Neural progenitor cell (in vitro differentiated cells): Measurements from ENCODE around the gene WIPF3. TPM values are rescaled to one million over a fixed set of nuclear protein-coding genes. Genes with fewer than 3 reads are reported as not detected.

Experiments
- DNase-seq: peaks from one replicate; pipeline ENCODE4 v3.0.0-alpha.2; 2016; ENCODE audit warnings: low spot score
- H2AFZ ChIP-seq: fragments of 200-600 bp; sonication (generic); replicated peaks from 2 replicates; pipeline ENCODE4 v1.6.1; 2016; ENCODE audit warnings: antibody characterized with exemption
- H3F3A ChIP-seq: fragments of 200-600 bp; sonication (generic); 2 replicates; pipeline ENCODE4 v1.6.1; 2016; ENCODE audit warnings: antibody characterized with exemption, low read depth
- H3K27ac ChIP-seq: fragments of 200-600 bp; sonication (generic); 2 replicates; pipeline ENCODE4 v1.5.1; 2016; ENCODE audit warnings: mild to moderate bottlenecking
- H3K27me3 ChIP-seq: fragments of 200-600 bp; sonication (generic); 2 replicates; pipeline ENCODE4 v1.6.1; 2016; ENCODE audit warnings: mild to moderate bottlenecking, moderate library complexity
- H3K36me3 ChIP-seq: fragments of 200-600 bp; sonication (generic); 2 replicates; pipeline ENCODE4 v1.5.1; 2016
- H3K4me1 ChIP-seq: fragments of 200-600 bp; sonication (generic); 2 replicates; pipeline ENCODE4 v1.6.1; 2016; ENCODE audit warnings: mixed run types
- H3K4me2 ChIP-seq: fragments of 200-600 bp; sonication (generic); 2 replicates; pipeline ENCODE4 v1.6.1; 2016
- H3K4me3 ChIP-seq: fragments of 200-600 bp; sonication (generic); 2 replicates; pipeline ENCODE4 v1.5.1; 2016
- H3K79me2 ChIP-seq: fragments of 200-600 bp; sonication (generic); 2 replicates; pipeline ENCODE4 v1.6.1; 2016; ENCODE audit warnings: low read depth
- H3K9ac ChIP-seq: fragments of 200-600 bp; sonication (generic); 2 replicates; pipeline ENCODE4 v1.6.1; 2016
- H3K9me3 ChIP-seq: fragments of 200-600 bp; sonication (generic); 2 replicates; pipeline ENCODE4 v1.5.1; 2016; ENCODE audit warnings: low read depth
- H4K20me1 ChIP-seq: fragments of 200-600 bp; sonication (generic); 2 replicates; pipeline ENCODE4 v1.6.1; 2016; ENCODE audit warnings: low read depth
- H3K27ac Mint-ChIP-seq: 3 replicates; pipeline ENCODE4 v1.8.0; 2021; ENCODE audit warnings: mixed read lengths
- H3K27me3 Mint-ChIP-seq: 2 replicates; pipeline ENCODE4 v1.8.0; 2022; ENCODE audit warnings: low read depth, mild to moderate bottlenecking, inconsistent platforms, moderate library complexity, mixed read lengths; ENCODE audit not compliant: insufficient read depth
- H3K36me3 Mint-ChIP-seq: 3 replicates; pipeline ENCODE4 v1.8.0; 2021; ENCODE audit warnings: mixed read lengths
- H3K4me1 Mint-ChIP-seq: 3 replicates; pipeline ENCODE4 v1.8.0; 2021; ENCODE audit warnings: mixed read lengths
- H3K4me3 Mint-ChIP-seq: 3 replicates; pipeline ENCODE4 v1.8.0; 2021; ENCODE audit warnings: mild to moderate bottlenecking, moderate library complexity, mixed read lengths
- H3K9me3 Mint-ChIP-seq: 3 replicates; pipeline ENCODE4 v1.8.0; 2020; ENCODE audit warnings: mixed read lengths
- EZH2 ChIP-seq: fragments of 200-600 bp; sonication (generic); IDR thresholded peaks from 2 replicates; pipeline ENCODE4 v1.6.1; 2017; ENCODE audit warnings: antibody characterized with exemption, mild to moderate bottlenecking, moderate library complexity
- EZH2phosphoT487 ChIP-seq: fragments of 200-600 bp; sonication (generic); IDR thresholded peaks from 2 replicates; pipeline ENCODE4 v1.6.1; 2017; ENCODE audit warnings: antibody characterized with exemption
- total RNA-seq: library from RNA; depleted of rRNA; stranded (reverse); fragments of >200 nt; gene quantifications from 2 replicates; pipeline ENCODE4 v1.2.3, GENCODE V29; 2015; ENCODE audit warnings: low replicate concordance
- TF ChIP-seq, protein P1 (sequence below): fragments of 200-600 bp; sonication (generic); IDR thresholded peaks from 2 replicates; pipeline ENCODE4 v1.5.1; 2017; ENCODE audit warnings: antibody characterized with exemption, mild to moderate bottlenecking

The WIPF3 gene
- total RNA-seq, 1 donor from 2014 or later: 5.2 TPM

- no peak for DNase-seq
- Histone ChIP-seq H3K27me3 (peaks cover 40% of the 10 kb centered on the region), H3F3A (peaks cover 27% of the 10 kb centered on the region), H3K27ac (no peak overlapping the region), H3K36me3 (no peaks in the 10 kb centered on the region), H3K4me1 (peaks cover 18% of the 10 kb centered on the region), H2AFZ (no peak overlapping the region), H3K4me2 (no peak overlapping the region), H4K20me1 (peaks cover 8% of the 10 kb centered on the region), H3K9me3 (no peaks in the 10 kb centered on the region), H3K9ac (no peak overlapping the region), H3K79me2 (no peaks in the 10 kb centered on the region), H3K4me3 (no peak overlapping the region)
- Mint-ChIP-seq H3K27me3 (peaks cover 23% of the 10 kb centered on the region), H3K27ac (no peak overlapping the region), H3K4me1 (peaks cover 6% of the 10 kb centered on the region), H3K36me3 (no peaks in the 10 kb centered on the region), H3K9me3 (no peaks in the 10 kb centered on the region), H3K4me3 (no peak overlapping the region)
- TF ChIP-seq EZH2 (no peak), EZH2phosphoT487 (no peak)
- TF ChIP-seq, protein P1, sequence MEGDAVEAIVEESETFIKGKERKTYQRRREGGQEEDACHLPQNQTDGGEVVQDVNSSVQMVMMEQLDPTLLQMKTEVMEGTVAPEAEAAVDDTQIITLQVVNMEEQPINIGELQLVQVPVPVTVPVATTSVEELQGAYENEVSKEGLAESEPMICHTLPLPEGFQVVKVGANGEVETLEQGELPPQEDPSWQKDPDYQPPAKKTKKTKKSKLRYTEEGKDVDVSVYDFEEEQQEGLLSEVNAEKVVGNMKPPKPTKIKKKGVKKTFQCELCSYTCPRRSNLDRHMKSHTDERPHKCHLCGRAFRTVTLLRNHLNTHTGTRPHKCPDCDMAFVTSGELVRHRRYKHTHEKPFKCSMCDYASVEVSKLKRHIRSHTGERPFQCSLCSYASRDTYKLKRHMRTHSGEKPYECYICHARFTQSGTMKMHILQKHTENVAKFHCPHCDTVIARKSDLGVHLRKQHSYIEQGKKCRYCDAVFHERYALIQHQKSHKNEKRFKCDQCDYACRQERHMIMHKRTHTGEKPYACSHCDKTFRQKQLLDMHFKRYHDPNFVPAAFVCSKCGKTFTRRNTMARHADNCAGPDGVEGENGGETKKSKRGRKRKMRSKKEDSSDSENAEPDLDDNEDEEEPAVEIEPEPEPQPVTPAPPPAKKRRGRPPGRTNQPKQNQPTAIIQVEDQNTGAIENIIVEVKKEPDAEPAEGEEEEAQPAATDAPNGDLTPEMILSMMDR: no peak
These were observed 3.3 kb downstream of the WIPF3 start for GRCh38 chr7:29809533-29810155.

GRCh38 chr7:29810297-29810696 is 4.0 kb downstream of the WIPF3 start:
- Histone ChIP-seq H3F3A (peaks cover 25% of the 10 kb centered on the region), H3K4me3 (no peak overlapping the region), H3K27ac (no peak overlapping the region), H3K79me2 (no peaks in the 10 kb centered on the region), H3K4me1 (peaks cover 24% of the 10 kb centered on the region), H2AFZ (no peak overlapping the region), H3K36me3 (no peaks in the 10 kb centered on the region), H3K4me2 (no peak overlapping the region), H3K27me3 (peaks cover 33% of the 10 kb centered on the region), H3K9ac (no peak overlapping the region), H3K9me3 (no peaks in the 10 kb centered on the region), H4K20me1 (peaks cover 8% of the 10 kb centered on the region)
- no peak for DNase-seq
- TF ChIP-seq, protein P1: no peak
- TF ChIP-seq EZH2phosphoT487: no peak
- no peak for TF ChIP-seq EZH2
- H3K27me3 Mint-ChIP-seq: peaks cover 23% of the 10 kb centered on the region
- no peaks in the 10 kb centered on the region for H3K36me3 Mint-ChIP-seq
- no peak overlapping the region for H3K4me3 Mint-ChIP-seq
- H3K4me1 Mint-ChIP-seq: peaks cover 10% of the 10 kb centered on the region
- H3K9me3 Mint-ChIP-seq: no peaks in the 10 kb centered on the region
- H3K27ac Mint-ChIP-seq: no peak overlapping the region

GRCh38 chr7:29810813-29811482 is 4.6 kb downstream of the WIPF3 start:
- peaks cover 28% of the 10 kb centered on the region for H3K4me1 ChIP-seq
- no peak overlapping the region for H3K9ac ChIP-seq
- no peak overlapping the region for H2AFZ ChIP-seq
- DNase-seq: no peak
- Mint-ChIP-seq H3K9me3 (no peaks in the 10 kb centered on the region), H3K27ac (no peak overlapping the region), H3K36me3 (no peaks in the 10 kb centered on the region), H3K27me3 (peaks cover 17% of the 10 kb centered on the region), H3K4me1 (peaks cover 11% of the 10 kb centered on the region), H3K4me3 (no peak overlapping the region)
- peaks cover 26% of the 10 kb centered on the region for H3K27me3 ChIP-seq
- H3K27ac ChIP-seq: no peak overlapping the region
- no peaks in the 10 kb centered on the region for H3K79me2 ChIP-seq
- no peaks in the 10 kb centered on the region for H3K36me3 ChIP-seq
- no peak overlapping the region for H3K4me3 ChIP-seq
- H3F3A ChIP-seq: peaks cover 18% of the 10 kb centered on the region
- H4K20me1 ChIP-seq: peaks cover 8% of the 10 kb centered on the region
- H3K9me3 ChIP-seq: no peaks in the 10 kb centered on the region
- no peak overlapping the region for H3K4me2 ChIP-seq
- TF ChIP-seq EZH2phosphoT487: no peak
- TF ChIP-seq EZH2: no peak
- TF ChIP-seq, protein P1: no peak
